PC-9 (cell line): Measurements from ENCODE around the gene UBE2S.

Experiments used
- EZH2 ChIP-seq: fragments of 200-600 bp; sonication (generic); IDR thresholded peaks from 2 replicates; pipeline ENCODE4 v1.8.0; 2017; ENCODE audit warnings: antibody characterized with exemption, low read depth
- TF ChIP-seq, protein P1 (sequence below): fragments of 200-600 bp; sonication (generic); conservative IDR thresholded peaks from 2 replicates; pipeline ENCODE4 v1.6.1; 2017; ENCODE audit warnings: mixed run types, antibody characterized with exemption, mild to moderate bottlenecking, moderate library complexity

DNA sequence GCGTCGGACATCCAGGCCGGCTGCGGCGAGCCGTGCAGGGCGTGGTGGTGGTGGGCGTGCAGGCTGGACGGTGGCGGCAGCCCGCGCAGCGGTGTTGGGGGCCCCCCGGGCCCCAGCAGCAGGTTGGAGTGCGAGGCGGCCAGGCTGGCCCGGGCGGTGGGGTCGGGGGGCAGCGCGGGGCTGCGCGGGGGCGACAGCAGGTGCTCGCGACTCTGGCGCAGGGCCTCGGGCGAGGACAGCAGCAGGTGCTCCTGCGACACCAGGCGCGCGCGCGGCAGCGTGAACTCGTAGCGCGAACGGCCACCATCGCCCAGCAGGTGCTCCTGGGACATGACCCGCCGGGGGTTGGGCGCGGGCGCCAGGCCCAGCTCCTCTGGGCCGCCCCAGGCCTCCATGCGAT, 25.7 kb upstream of the UBE2S start:
- TF ChIP-seq, protein P1, sequence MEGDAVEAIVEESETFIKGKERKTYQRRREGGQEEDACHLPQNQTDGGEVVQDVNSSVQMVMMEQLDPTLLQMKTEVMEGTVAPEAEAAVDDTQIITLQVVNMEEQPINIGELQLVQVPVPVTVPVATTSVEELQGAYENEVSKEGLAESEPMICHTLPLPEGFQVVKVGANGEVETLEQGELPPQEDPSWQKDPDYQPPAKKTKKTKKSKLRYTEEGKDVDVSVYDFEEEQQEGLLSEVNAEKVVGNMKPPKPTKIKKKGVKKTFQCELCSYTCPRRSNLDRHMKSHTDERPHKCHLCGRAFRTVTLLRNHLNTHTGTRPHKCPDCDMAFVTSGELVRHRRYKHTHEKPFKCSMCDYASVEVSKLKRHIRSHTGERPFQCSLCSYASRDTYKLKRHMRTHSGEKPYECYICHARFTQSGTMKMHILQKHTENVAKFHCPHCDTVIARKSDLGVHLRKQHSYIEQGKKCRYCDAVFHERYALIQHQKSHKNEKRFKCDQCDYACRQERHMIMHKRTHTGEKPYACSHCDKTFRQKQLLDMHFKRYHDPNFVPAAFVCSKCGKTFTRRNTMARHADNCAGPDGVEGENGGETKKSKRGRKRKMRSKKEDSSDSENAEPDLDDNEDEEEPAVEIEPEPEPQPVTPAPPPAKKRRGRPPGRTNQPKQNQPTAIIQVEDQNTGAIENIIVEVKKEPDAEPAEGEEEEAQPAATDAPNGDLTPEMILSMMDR: no peak
- no peak for TF ChIP-seq EZH2
